Erythroblast (primary cell): ENCODE results near the gene ZNF217.

Experiments used
- GATA1 ChIP-seq: IDR thresholded peaks from 2 replicates; pipeline ENCODE4 v1.6.1; 2011; ENCODE audit warnings: low read depth, mild to moderate bottlenecking, control low read depth, low read length, moderate library complexity
- POLR2A ChIP-seq: IDR thresholded peaks from 2 replicates; pipeline ENCODE4 v1.6.1; 2011; ENCODE audit warnings: mild to moderate bottlenecking, low read length

DNA sequence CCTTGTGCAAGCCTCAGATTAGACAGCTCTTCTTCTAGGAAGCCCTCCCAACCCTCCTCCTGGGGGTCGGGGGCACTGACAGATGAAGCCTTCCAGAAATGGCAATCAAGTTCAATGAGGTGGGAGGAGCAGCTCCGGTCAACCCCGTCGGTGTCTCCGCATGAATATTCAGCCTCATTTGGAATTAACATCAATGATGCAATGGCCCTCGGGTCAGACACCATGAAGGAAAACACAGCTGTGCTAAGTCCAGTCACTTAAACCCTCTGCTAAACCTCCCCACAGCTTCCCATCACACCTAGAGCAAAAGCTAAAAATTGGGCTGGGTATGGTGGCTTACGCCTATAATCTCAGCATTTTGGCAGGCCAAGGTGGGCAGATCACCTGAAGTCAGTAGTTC, 36.5 kb downstream of the ZNF217 start:
- TF ChIP-seq POLR2A (no peak), GATA1 (no peak)
